ENCODE results near the gene PPP4R3B. TPM values are rescaled to one million over a fixed set of nuclear protein-coding genes. Genes with fewer than 3 reads are reported as not detected.

PPP4R3B gene
- total and polyA plus RNA-seq, 2 of the 4 experiments (the other 2 are of a cell fraction) = 11.9 to 23.7 TPM

GRCh38 chr2:55621802-55622201 is 4.4 kb upstream of the PPP4R3B start:
- H2BK5ac ChIP-seq (ENCODE audit: low read depth, low read length, poor library complexity, severe bottlenecking) = no peak overlapping the region
- no peak overlapping the region for H3K56ac ChIP-seq (ENCODE audit: extremely low read depth, insufficient read depth, low read length)
- no peak overlapping the region for H2AK9ac ChIP-seq (replicated peaks; ENCODE audit: low read depth, low read length, poor library complexity)
- H3K9me3 ChIP-seq (ENCODE audit: control insufficient read depth, insufficient read depth, low read length) = no peaks in the 10 kb centered on the region
- ChIA-PET POLR2A (ENCODE audit: unreplicated experiment) (no interaction called here), CTCF (no interaction called here)
- peaks cover 5% of the 10 kb centered on the region; the same call in 1 of the 2 replicates for H4K20me1 ChIP-seq (ENCODE audit: insufficient read depth, low read length)
- intact Hi-C loops (cut with micrococcal nuclease) (no loop called here), dilution Hi-C loops (cut with HindIII; ENCODE audit: low sequenced_read_pairs, unreplicated experiment) (no loop called here), in situ Hi-C loops (cut with MboI; ENCODE audit: low sequenced_read_pairs) (no loop called here)
- TF ChIP-seq MXI1 (IDR thresholded peaks at IDR 0.05; ENCODE audit: borderline replicate concordance, low read depth, low read length) (no peak), MAZ (IDR thresholded peaks at IDR 0.05; ENCODE audit: borderline replicate concordance, low read depth, low read length) (no peak), POLR2A (IDR thresholded peaks at IDR 0.05; ENCODE audit: low read depth, low read length) (no peak), FOS (IDR thresholded peaks at IDR 0.05; ENCODE audit: low read depth, low read length) (no peak), RAD21 (IDR thresholded peaks at IDR 0.05; ENCODE audit: low read length) (no peak), RCOR1 (IDR thresholded peaks at IDR 0.05; ENCODE audit: insufficient replicate concordance, low read length) (no peak)
- TF ChIP-seq, protein P1, sequence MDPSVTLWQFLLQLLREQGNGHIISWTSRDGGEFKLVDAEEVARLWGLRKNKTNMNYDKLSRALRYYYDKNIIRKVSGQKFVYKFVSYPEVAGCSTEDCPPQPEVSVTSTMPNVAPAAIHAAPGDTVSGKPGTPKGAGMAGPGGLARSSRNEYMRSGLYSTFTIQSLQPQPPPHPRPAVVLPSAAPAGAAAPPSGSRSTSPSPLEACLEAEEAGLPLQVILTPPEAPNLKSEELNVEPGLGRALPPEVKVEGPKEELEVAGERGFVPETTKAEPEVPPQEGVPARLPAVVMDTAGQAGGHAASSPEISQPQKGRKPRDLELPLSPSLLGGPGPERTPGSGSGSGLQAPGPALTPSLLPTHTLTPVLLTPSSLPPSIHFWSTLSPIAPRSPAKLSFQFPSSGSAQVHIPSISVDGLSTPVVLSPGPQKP (IDR thresholded peaks at IDR 0.05; ENCODE audit: borderline replicate concordance, low read depth, low read length) = no peak
- TF ChIP-seq, protein P2, sequence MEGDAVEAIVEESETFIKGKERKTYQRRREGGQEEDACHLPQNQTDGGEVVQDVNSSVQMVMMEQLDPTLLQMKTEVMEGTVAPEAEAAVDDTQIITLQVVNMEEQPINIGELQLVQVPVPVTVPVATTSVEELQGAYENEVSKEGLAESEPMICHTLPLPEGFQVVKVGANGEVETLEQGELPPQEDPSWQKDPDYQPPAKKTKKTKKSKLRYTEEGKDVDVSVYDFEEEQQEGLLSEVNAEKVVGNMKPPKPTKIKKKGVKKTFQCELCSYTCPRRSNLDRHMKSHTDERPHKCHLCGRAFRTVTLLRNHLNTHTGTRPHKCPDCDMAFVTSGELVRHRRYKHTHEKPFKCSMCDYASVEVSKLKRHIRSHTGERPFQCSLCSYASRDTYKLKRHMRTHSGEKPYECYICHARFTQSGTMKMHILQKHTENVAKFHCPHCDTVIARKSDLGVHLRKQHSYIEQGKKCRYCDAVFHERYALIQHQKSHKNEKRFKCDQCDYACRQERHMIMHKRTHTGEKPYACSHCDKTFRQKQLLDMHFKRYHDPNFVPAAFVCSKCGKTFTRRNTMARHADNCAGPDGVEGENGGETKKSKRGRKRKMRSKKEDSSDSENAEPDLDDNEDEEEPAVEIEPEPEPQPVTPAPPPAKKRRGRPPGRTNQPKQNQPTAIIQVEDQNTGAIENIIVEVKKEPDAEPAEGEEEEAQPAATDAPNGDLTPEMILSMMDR (conservative IDR thresholded peaks at IDR 0.05; ENCODE audit: low read depth, low read length) = no peak
- no TSS peak for BruUV-seq (replicated peaks)
- H4K91ac ChIP-seq (ENCODE audit: insufficient read depth, low read depth, low read length) = no peak overlapping the region
- H2BK20ac ChIP-seq (ENCODE audit: low read depth, low read length) = no peak overlapping the region
- no peak overlapping the region for H3K23ac ChIP-seq (ENCODE audit: low read depth, low read length)
- H3K18ac ChIP-seq (ENCODE audit: low read depth, low read length) = no peak overlapping the region
- no peak overlapping the region for H2BK15ac ChIP-seq (ENCODE audit: low read depth, low read length)
- H3K14ac ChIP-seq (replicated peaks; ENCODE audit: low read depth, low read length) = no peak overlapping the region
- no peak overlapping the region for H3K4ac ChIP-seq (ENCODE audit: low read depth, low read length)
- ATAC-seq (ENCODE audit: low read depth) (no peak), DNase-seq (no peak)
- H3K79me1 ChIP-seq (ENCODE audit: low read depth in 1 of 2, low read length in 2 of 2) = peaks cover 18 to 30% of the 10 kb centered on the region in 2 experiments
- H3K9me1 ChIP-seq (ENCODE audit: insufficient read depth, low read length) = peaks cover 7% of the 10 kb centered on the region; the same call in 1 of the 2 replicates
- no peak overlapping the region for H2AK5ac ChIP-seq (ENCODE audit: low read depth, low read length)
- H3K4me2 ChIP-seq (ENCODE audit: low read depth, low read length) = no peak overlapping the region
- H4K5ac ChIP-seq (ENCODE audit: low read depth, low read length) = no peak overlapping the region
- no peak overlapping the region for H3K9ac ChIP-seq (ENCODE audit: low read depth, low read length)
- no peak overlapping the region for H4K8ac ChIP-seq (ENCODE audit: low read depth in 2 of 2, low read length in 2 of 2)
- no peaks in the 10 kb centered on the region for H3K27me3 ChIP-seq (ENCODE audit: control insufficient read depth, insufficient read depth, low read length)
- H3K4me3 ChIP-seq (ENCODE audit: insufficient read depth, low read depth, low read length) = no peak overlapping the region
- no peaks in the 10 kb centered on the region for H3K36me3 ChIP-seq (ENCODE audit: control insufficient read depth, insufficient read depth, low read length)
- no peak overlapping the region for H2BK120ac ChIP-seq (ENCODE audit: low read depth, low read length)
- H3K27ac ChIP-seq (ENCODE audit: insufficient read depth, low read length) = no peak overlapping the region
- 100% methylated on average over 1 of the region's 7 CpGs; no CpG with 5 or more reads in 1 of the 2 experiments for WGBS, 2 experiments (ENCODE audit: extremely low coverage in 2 of 2, insufficient read length in 1 of 2)
- peaks cover 3% of the 10 kb centered on the region for H3K4me1 ChIP-seq (ENCODE audit: control insufficient read depth, insufficient read depth, low read length)
- H2AFZ ChIP-seq (replicated peaks; ENCODE audit: low read length, poor library complexity) = no peak overlapping the region
